ENCODE data around the gene ZBTB2. TPM values are rescaled to one million over a fixed set of nuclear protein-coding genes. Genes with fewer than 3 reads are reported as not detected.
"Not testable (repeated sequence)": the region's sequence is repeated elsewhere in the genome, so short reads cannot be mapped to it uniquely, and the experiment has no call there.

ZBTB2 gene
- total RNA-seq, 2 experiments from 2014 or later: 23.5 to 28.3 TPM

DNA sequence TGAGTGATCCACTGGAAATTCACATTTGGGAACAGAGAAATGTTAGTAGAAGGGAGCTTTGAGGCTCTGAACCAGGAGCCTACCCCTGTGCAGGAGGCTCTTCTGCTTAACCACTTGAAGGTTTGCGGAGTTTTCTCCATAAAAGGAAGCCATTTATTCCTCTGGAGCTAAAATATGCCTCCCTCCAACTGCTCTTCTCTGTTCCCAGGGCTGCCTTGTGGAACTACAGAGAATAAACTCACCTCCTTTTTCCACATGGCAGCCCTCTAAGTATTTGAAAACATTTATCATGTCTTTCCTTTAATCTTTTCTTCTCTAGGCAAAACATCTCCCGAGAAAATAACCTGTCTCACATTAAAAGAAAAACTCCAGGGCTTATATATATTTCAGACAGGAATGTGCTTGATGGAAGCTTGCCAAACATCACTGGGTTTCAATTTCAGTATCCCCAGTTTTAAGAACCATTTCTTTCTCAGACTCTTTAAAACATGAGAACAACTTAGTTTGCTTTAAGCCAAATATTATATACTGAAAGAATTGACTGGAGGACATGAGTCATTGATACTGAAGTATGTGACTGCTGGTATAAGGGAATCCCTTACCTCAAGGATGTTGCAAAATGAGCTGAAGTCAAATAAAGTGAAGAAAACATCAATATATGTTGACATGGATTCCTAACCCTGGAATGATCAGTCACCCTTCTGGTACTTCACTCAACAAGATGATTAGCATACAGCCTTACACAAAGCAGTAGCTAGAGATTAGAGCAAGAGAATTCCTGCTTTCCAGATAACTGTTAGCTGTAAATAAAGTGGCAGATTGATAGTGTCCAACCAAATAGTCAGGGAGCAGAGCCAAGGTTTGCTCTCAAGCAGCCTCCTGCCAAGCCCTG is 74.0 kb downstream of the ZBTB2 start:
- H3K9me3 Mint-ChIP-seq: peaks cover 9% of the 10 kb centered on the region
- POLR2A ChIA-PET: no interaction called here
- no peaks in the 10 kb centered on the region for H3K4me1 Mint-ChIP-seq
- CTCF ChIA-PET: interaction anchor here (1.4 kb wide), 1 partner anchor 303 kb away, joined by 3 read pairs; no protein-coding TSS in a partner anchor
- H3K36me3 Mint-ChIP-seq (ENCODE audit: low read depth): peaks cover 2% of the 10 kb centered on the region
- H3K27ac Mint-ChIP-seq: no peak overlapping the region
- H3K27me3 Mint-ChIP-seq: peaks cover 11% of the 10 kb centered on the region
- DNase-seq: no peak
- H3K4me3 Mint-ChIP-seq: no peak overlapping the region

DNA sequence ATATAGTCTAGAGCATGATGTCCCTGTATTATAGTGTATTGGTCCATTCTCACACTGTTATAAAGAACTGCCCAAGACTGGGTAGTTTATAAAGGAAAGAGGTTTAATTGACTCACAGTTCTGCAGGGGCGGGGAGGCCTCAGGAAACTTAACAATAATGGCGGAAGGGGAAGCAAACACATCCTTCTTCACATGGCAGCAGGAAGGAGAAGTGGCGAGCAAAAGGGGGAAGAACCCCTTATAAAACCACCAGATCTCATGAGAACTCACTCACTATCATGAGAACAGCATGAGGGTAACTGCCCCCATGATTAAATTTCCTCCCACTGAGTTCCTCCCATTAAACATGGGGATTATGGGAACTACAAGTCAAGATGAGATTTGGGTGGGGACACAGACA is 75.7 kb downstream of the ZBTB2 start:
- DNase-seq; H3K4me1 Mint-ChIP-seq; H3K9me3 Mint-ChIP-seq; H3K4me3 Mint-ChIP-seq; H3K27ac Mint-ChIP-seq; H3K36me3 Mint-ChIP-seq (ENCODE audit: low read depth); CTCF ChIA-PET; POLR2A ChIA-PET: not testable (repeated sequence)
- peaks cover 10% of the 10 kb centered on the region for H3K27me3 Mint-ChIP-seq

Other genes with a start within 250 kb of the ZBTB2 start
- gene AKAP12, start 151.6 kb downstream of the ZBTB2 start, total RNA-seq: under 1 TPM; 0.52 to 0.60 TPM
- gene RMND1, start 60.6 kb upstream of the ZBTB2 start, total RNA-seq: 10 to 100 TPM; 14.4 to 18.5 TPM
- not detected for gene CCDC170, start 102.5 kb upstream of the ZBTB2 start, total RNA-seq

Measured in activated CD4-positive, alpha-beta T cell treated with anti-CD3 and anti-CD28 coated beads, Interleukin-2, amount 10 ng/mL, durations not matched to agents 7 days and 5 days (primary cell).